Retinal pigment epithelial cell (primary cell): ENCODE data around the gene MYBBP1A.

Source experiments
- DNase-seq: peaks from one replicate; pipeline ENCODE4 v3.0.0-alpha.2; 2010; ENCODE audit warnings: low read depth
- H3K4me3 ChIP-seq: 2 replicates; pipeline ENCODE4 v1.5.1; 2011; ENCODE audit warnings: mild to moderate bottlenecking, low read length, control low read depth, moderate library complexity
- TF ChIP-seq, protein P1 (sequence below): conservative IDR thresholded peaks from 2 replicates; pipeline ENCODE4 v1.5.1; 2011; ENCODE audit warnings: low read depth, low read length, control low read depth, inconsistent platforms

The MYBBP1A gene

DNA sequence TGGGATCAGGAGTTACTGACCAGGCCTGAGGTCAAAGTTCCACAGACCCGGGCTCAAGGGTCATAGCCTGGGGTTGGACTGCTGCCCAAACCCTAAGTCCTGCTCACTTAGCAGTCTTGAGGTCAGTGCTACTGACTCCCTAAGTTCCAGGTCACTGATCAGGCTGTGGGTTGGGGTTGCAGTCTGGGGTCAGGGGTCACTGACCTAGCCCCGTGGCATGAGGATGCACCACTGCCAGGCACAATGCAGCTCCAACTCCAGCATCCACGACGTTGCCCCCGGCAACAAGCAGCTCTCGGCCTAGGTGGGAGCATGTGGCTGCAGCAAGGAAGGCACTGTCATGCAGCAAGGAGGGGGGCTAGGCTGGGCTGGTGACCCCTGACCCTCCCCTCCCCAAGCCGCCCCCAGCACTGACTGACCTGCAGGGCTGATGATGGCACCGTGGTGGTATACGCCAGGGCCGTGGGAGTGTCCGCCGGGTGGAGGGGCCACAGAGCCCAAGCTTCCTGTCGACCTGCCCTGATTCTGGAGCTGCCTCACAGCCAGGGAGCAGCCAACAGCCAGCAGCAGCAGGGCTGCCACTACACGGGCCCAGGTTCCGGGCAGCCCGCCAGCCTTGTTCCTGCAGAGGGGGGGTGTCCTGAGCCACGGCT, 4.1 kb upstream of the MYBBP1A start:
- TF ChIP-seq, protein P1, sequence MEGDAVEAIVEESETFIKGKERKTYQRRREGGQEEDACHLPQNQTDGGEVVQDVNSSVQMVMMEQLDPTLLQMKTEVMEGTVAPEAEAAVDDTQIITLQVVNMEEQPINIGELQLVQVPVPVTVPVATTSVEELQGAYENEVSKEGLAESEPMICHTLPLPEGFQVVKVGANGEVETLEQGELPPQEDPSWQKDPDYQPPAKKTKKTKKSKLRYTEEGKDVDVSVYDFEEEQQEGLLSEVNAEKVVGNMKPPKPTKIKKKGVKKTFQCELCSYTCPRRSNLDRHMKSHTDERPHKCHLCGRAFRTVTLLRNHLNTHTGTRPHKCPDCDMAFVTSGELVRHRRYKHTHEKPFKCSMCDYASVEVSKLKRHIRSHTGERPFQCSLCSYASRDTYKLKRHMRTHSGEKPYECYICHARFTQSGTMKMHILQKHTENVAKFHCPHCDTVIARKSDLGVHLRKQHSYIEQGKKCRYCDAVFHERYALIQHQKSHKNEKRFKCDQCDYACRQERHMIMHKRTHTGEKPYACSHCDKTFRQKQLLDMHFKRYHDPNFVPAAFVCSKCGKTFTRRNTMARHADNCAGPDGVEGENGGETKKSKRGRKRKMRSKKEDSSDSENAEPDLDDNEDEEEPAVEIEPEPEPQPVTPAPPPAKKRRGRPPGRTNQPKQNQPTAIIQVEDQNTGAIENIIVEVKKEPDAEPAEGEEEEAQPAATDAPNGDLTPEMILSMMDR: no peak
- H3K4me3 ChIP-seq: no peak overlapping the region

DNA sequence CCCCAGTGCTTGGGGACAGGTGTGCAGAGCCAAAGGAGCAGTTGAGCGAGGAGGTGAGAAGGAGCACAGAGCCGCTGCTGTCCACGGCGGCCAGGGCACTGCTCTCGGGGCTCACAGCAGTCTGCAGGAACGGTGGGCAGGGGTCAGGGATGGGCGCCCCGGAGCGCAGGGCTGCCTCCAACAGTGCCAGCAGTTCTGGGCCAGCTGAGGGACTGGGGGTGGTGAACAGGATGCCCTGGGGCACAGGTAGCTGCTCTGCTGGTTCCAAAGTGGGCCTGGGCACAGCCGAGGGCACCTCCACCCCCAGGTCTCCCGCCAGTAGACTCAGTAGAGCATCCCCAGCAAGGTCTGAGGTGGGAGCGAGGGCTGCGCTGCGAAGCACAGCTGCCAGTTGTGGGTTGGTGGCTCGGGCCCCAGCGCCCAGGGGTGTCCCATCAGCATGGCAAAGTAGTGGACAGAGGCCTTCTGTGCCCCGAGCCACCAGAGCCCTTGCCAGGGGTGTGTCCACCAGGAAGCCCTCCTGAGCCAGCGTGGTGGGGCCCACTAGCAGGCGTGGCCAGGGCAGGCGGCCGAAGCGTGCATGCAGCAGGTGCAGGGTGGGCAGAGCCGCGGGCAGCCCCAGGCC, 3.3 kb upstream of the MYBBP1A start:
- no peak for DNase-seq
- TF ChIP-seq, protein P1: no peak
- H3K4me3 ChIP-seq: no peak overlapping the region

More for the DNA sequence above, 4.1 kb upstream of the MYBBP1A start:
- DNase-seq: no peak

DNA sequence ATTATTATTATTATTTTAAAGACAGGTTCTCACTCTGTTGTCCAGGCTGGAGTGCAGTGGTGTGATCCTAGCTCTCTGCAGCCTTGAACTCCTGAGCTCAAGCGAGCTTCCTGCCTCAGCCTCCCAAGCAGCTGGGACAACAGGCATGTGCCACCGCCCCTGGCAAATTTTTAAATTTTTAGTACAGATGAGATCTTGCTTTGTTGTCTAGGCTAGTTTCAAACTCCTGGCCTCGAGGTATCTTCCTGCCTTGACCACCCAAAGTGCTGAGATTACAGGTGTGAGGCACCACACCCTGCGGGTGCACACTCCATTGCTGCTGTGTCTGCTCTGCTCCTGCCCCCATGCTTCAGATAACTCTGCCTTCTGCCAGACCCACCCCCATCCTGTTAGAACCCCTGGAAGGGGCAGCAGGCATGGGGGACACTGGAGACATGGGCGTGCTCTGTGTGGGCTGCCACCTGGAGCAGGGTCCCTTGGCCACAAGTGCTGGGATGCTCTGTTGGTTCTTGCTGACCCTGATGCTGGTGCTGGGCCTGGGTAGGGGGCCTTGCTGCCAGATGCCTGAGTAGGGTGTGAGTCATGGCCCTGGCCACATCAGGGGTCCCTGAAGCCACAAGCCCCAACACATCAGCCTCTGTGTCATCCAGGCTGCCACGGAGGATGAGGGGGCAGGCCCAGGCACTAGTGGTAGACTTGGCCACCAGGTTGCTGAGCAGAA, 2.6 kb upstream of the MYBBP1A start:
- TF ChIP-seq, protein P1: no peak
- H3K4me3 ChIP-seq: no peak overlapping the region
- DNase-seq: no peak

DNA sequence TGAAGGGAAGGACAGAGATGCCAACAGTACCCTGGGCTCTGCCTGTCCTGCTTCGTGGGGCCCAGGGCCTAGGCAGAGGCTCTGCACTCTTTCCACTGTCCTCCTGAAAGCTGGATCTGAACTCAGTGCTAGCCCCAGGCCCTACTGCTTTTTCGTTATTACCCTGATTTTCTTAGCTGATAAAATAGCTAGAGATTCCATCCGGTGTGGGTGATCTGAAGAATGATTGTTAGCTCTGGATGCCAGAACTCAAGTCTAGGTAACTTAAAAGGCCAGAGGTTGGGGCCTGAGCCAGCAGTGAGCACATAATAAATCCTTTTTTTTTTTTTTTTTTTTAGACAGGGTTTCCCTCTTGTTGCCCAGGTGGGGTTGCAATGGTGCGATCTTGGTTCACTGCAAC, 1.8 kb upstream of the MYBBP1A start:
- TF ChIP-seq, protein P1: no peak
- DNase-seq: no peak
- no peak overlapping the region for H3K4me3 ChIP-seq

DNA sequence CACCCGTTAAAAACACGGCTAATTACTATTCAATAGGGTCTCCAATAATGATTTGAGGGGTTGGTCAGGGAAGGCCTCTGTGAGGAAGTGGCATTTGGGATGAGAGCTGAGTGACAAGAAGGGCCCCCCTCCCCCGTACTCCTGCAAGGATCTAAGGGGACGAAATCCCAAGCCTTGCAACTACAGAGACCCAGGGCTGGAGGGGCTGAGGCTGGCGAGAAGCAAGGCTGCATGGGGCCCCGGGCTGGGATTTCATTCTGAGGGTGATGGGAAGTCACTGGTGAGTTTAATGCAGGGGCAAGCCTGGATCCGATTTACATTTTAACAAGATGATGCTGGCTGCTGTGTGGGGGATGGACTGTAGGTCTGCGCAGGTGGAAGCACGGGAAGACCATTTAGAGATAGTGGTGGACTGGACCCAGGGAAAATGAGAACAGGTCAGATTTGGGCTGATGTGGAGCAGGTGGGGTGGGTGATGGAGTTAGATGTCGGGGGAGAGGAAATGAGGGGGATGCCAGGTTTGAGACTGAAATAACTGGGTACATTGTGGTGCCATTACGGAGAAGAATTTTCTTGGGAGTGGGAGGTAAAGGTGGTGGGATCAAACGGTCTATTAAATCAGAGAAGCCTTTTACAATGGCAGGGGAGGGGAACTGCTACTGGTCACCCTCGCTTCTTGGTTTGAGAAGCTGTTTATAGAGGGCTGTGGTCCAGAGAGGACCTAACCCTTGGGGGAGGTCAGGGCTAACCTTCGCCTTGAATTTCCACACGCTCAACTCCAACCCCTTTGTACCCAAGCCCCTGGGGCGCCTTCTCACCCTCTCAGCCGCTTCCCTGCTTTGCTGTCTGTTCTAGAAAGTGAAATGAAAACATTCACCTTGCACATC, 932 bp upstream of the MYBBP1A start:
- no peak for DNase-seq
- H3K4me3 ChIP-seq: peak overlapping the region; percentile 89
- TF ChIP-seq, protein P1: no peak

DNA sequence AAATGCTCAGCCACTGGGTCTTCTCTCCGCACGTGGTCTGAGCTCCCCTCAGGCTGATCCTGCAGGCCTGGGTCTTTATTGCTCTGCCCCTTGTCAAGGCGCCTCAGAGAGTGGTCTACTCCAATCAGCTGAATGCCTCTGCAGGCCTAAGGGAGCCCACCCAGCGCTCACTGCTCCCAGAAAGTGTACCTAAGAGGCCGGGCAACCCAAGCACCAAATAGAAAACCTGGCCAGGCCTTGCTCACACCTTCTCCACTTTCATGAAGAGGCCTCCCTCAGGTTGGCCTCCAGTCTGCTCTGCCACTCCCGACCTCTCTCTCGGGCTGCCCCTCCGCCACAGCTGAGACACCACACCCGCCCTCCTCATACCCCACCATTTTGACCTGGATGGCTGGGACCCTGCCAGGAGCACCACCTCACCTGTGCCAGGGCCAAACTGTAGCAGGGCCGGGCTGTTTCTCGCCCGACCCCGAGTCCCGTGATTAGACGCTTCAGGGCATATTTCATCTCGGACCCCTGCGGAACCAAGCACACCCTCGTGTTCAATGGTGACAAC, 665 bp downstream of the MYBBP1A start:
- no peak for DNase-seq
- H3K4me3 ChIP-seq: peak overlapping the region; percentile 89
- TF ChIP-seq, protein P1: no peak
